CD4-positive, CD25-positive, alpha-beta regulatory T cell (primary cell): ENCODE measurements around the gene CTH. TPM values are rescaled to one million over a fixed set of nuclear protein-coding genes. Genes with fewer than 3 reads are reported as not detected.
"Not testable (repeated sequence)": the region's sequence is repeated elsewhere in the genome, so short reads cannot be mapped to it uniquely, and the experiment has no call there.

ENCODE experiments used
- ATAC-seq, 2 donors: fragments of 150-1000 bp; cut with Tn5 transposase; one replicate each; pipeline ENCODE4 v1.10.0; 2021; ENCODE audit warnings: low read depth in 2 of 2, moderate number of reproducible peaks in 2 of 2, moderate library complexity in 1 of 2
- DNase-seq, 3 donors: peaks; one replicate each; pipeline versions ENCODE4 v3.0.0 to v3.0.0-alpha.2; 2012 to 2022; ENCODE audit warnings: mixed read lengths in 1 of 3
- H3K27ac ChIP-seq: one replicate; pipeline ENCODE4 v1.7.0; 2013; ENCODE audit warnings: mild to moderate bottlenecking, low read length; ENCODE audit not compliant: insufficient read depth, poor library complexity, severe bottlenecking
- H3K27me3 ChIP-seq: one replicate; pipeline ENCODE4 v1.7.0; 2013; ENCODE audit warnings: low read length; ENCODE audit not compliant: control insufficient read depth, insufficient read depth
- H3K36me3 ChIP-seq: one replicate; pipeline ENCODE4 v1.7.0; 2013; ENCODE audit warnings: mild to moderate bottlenecking, low read length, moderate library complexity; ENCODE audit not compliant: control insufficient read depth, insufficient read depth
- H3K4me1 ChIP-seq: 2 replicates; pipeline ENCODE4 v1.7.0; 2013; ENCODE audit warnings: mild to moderate bottlenecking, low read length; ENCODE audit not compliant: insufficient read depth, control insufficient read depth, poor library complexity, severe bottlenecking
- H3K4me3 ChIP-seq: one replicate; pipeline ENCODE4 v1.7.0; 2013; ENCODE audit warnings: low read depth, mild to moderate bottlenecking, low read length, moderate library complexity
- H3K9me3 ChIP-seq, 2 experiments: 1 replicate in 1 of 2; 2 replicates in 1 of 2; pipeline ENCODE4 v1.7.0; 2013; ENCODE audit warnings: low read length in 2 of 2, mild to moderate bottlenecking in 1 of 2, moderate library complexity in 1 of 2; ENCODE audit not compliant: control insufficient read depth in 2 of 2
- H3K27ac Mint-ChIP-seq, 3 donors: one replicate each; pipeline ENCODE4 v1.8.0; 2020 to 2022; ENCODE audit warnings: mild to moderate bottlenecking in 3 of 3, mixed read lengths in 3 of 3, moderate library complexity in 2 of 3
- H3K27me3 Mint-ChIP-seq: one replicate; pipeline ENCODE4 v1.8.0; 2022; ENCODE audit warnings: mild to moderate bottlenecking, mixed read lengths
- H3K36me3 Mint-ChIP-seq: one replicate; pipeline ENCODE4 v1.8.0; 2020; ENCODE audit warnings: mixed read lengths
- H3K4me1 Mint-ChIP-seq, 4 donors: one replicate each; pipeline ENCODE4 v1.8.0; 2020 to 2022; ENCODE audit warnings: mixed read lengths in 4 of 4, mild to moderate bottlenecking in 1 of 4
- H3K4me3 Mint-ChIP-seq, 4 donors: one replicate each; pipeline ENCODE4 v1.8.0; 2020 to 2022; ENCODE audit warnings: mild to moderate bottlenecking in 4 of 4, mixed read lengths in 4 of 4, moderate library complexity in 3 of 4
- H3K9me3 Mint-ChIP-seq, 7 donors: one replicate each; pipeline ENCODE4 v1.8.0; 2020 to 2022; ENCODE audit warnings: mixed read lengths in 7 of 7, mild to moderate bottlenecking in 3 of 7, moderate library complexity in 2 of 7
- polyA plus RNA-seq, 4 donors: library from polyadenylated mRNA; unstranded; fragments of 300-500 nt; fragmentation: Illumina TruSeq; gene quantifications; one replicate each; pipeline ENCODE4 v1.2.3, GENCODE V29; 2021
- total RNA-seq: library from RNA; stranded (reverse); gene quantifications from one replicate; pipeline ENCODE4 v1.2.3, GENCODE V29; 2022

The CTH gene
- total and polyA plus RNA-seq, 5 donors from 2014 or later = 0.71 to 4.6 (median 2.0) TPM; not detected in 1

- DNase-seq (no peak), ATAC-seq (no peak)
- Mint-ChIP-seq H3K4me1 (no peaks in the 10 kb centered on the region), H3K27ac (no peak overlapping the region), H3K36me3 (no peaks in the 10 kb centered on the region), H3K27me3 (peaks cover 14% of the 10 kb centered on the region), H3K4me3 (no peak overlapping the region), H3K9me3 (peaks cover 0 to 4% (median 0%) of the 10 kb centered on the region in 7 donors)
- H3K4me1 ChIP-seq = no peaks in the 10 kb centered on the region
- no peaks in the 10 kb centered on the region for H3K27me3 ChIP-seq
- H3K36me3 ChIP-seq = no peaks in the 10 kb centered on the region
- no peak overlapping the region for H3K4me3 ChIP-seq
- H3K9me3 ChIP-seq = no peaks in the 10 kb centered on the region
- no peak overlapping the region for H3K27ac ChIP-seq
Measured at GRCh38 chr1:70458131-70458530, 47.1 kb downstream of the CTH start.

- Histone ChIP-seq H3K4me1 (no peaks in the 10 kb centered on the region), H3K27ac (no peak overlapping the region), H3K36me3 (no peaks in the 10 kb centered on the region), H3K27me3 (no peaks in the 10 kb centered on the region), H3K4me3 (no peak overlapping the region), H3K9me3 (no peaks in the 10 kb centered on the region)
- Mint-ChIP-seq H3K4me3 (no peak overlapping the region), H3K9me3 (peaks cover 0 to 4% (median 0%) of the 10 kb centered on the region in 7 donors), H3K36me3 (no peaks in the 10 kb centered on the region), H3K27me3 (peaks cover 5% of the 10 kb centered on the region), H3K27ac (no peak overlapping the region), H3K4me1 (no peaks in the 10 kb centered on the region)
- no peak for ATAC-seq
- no peak for DNase-seq
Measured at GRCh38 chr1:70459496-70460225, 48.6 kb downstream of the CTH start.

- not testable (repeated sequence) for H3K27me3 Mint-ChIP-seq, ATAC-seq
Measured at GRCh38 chr1:70460740-70461713, 50.0 kb downstream of the CTH start.

GRCh38 chr1:70462611-70463010 lies 51.5 kb downstream of the CTH start:
- Mint-ChIP-seq H3K9me3 (peaks cover 0 to 4% (median 0%) of the 10 kb centered on the region in 7 donors), H3K27ac (no peak overlapping the region)

More at GRCh38 chr1:70460740-70461713, 50.0 kb downstream of the CTH start:
- DNase-seq, H3K27ac Mint-ChIP-seq, H3K36me3 Mint-ChIP-seq, H3K4me1 ChIP-seq, H3K4me3 ChIP-seq, H3K27ac ChIP-seq, H3K9me3 ChIP-seq, H3K9me3 Mint-ChIP-seq, H3K4me1 Mint-ChIP-seq, H3K27me3 ChIP-seq, H3K4me3 Mint-ChIP-seq, H3K36me3 ChIP-seq: not testable (repeated sequence)

GRCh38 chr1:70465911-70466310 lies 54.8 kb downstream of the CTH start:
- DNase-seq (no peak), ATAC-seq (no peak)
- no peaks in the 10 kb centered on the region for H3K36me3 ChIP-seq
- peaks cover 2% of the 10 kb centered on the region for H3K27me3 ChIP-seq
- no peak overlapping the region for H3K4me3 ChIP-seq
- no peak overlapping the region for H3K27ac ChIP-seq
- Mint-ChIP-seq H3K4me1 (no peaks in the 10 kb centered on the region), H3K27ac (no peak overlapping the region), H3K36me3 (no peaks in the 10 kb centered on the region), H3K9me3 (peaks cover 0 to 3% (median 0%) of the 10 kb centered on the region in 7 donors), H3K4me3 (no peak overlapping the region), H3K27me3 (peaks cover 10% of the 10 kb centered on the region)
- no peaks in the 10 kb centered on the region for H3K9me3 ChIP-seq
- no peaks in the 10 kb centered on the region for H3K4me1 ChIP-seq

More at GRCh38 chr1:70462611-70463010, 51.5 kb downstream of the CTH start:
- H3K4me3 Mint-ChIP-seq = no peak overlapping the region
- Histone ChIP-seq H3K4me3 (no peak overlapping the region), H3K27ac (no peak overlapping the region), H3K9me3 (no peaks in the 10 kb centered on the region), H3K36me3 (no peaks in the 10 kb centered on the region), H3K4me1 (no peaks in the 10 kb centered on the region), H3K27me3 (peaks cover 2% of the 10 kb centered on the region)
- ATAC-seq (no peak), DNase-seq (no peak)
- H3K27me3 Mint-ChIP-seq = peaks cover 5% of the 10 kb centered on the region
- no peaks in the 10 kb centered on the region for H3K4me1 Mint-ChIP-seq
- no peaks in the 10 kb centered on the region for H3K36me3 Mint-ChIP-seq

- DNase-seq = no peak
- no peaks in the 10 kb centered on the region for H3K36me3 ChIP-seq
- no peak for ATAC-seq
- H3K9me3 Mint-ChIP-seq = no peaks in the 10 kb centered on the region
- H3K4me3 ChIP-seq = no peak overlapping the region
- H3K27ac ChIP-seq = no peak overlapping the region
- H3K36me3 Mint-ChIP-seq = no peaks in the 10 kb centered on the region
- no peaks in the 10 kb centered on the region for H3K4me1 Mint-ChIP-seq
- H3K4me1 ChIP-seq = no peaks in the 10 kb centered on the region
- no peak overlapping the region for H3K27ac Mint-ChIP-seq
- peaks cover 10% of the 10 kb centered on the region for H3K27me3 Mint-ChIP-seq
- H3K9me3 ChIP-seq = no peaks in the 10 kb centered on the region
- no peak overlapping the region for H3K4me3 Mint-ChIP-seq
- peaks cover 2% of the 10 kb centered on the region for H3K27me3 ChIP-seq
Measured at GRCh38 chr1:70467531-70467930, 56.5 kb downstream of the CTH start.

GRCh38 chr1:70468180-70468579 lies 57.1 kb downstream of the CTH start:
- no peak overlapping the region for H3K27ac Mint-ChIP-seq
- H3K27me3 Mint-ChIP-seq = peaks cover 10% of the 10 kb centered on the region
- Histone ChIP-seq H3K9me3 (no peaks in the 10 kb centered on the region), H3K36me3 (no peaks in the 10 kb centered on the region), H3K27me3 (peaks cover 2% of the 10 kb centered on the region), H3K4me1 (no peaks in the 10 kb centered on the region), H3K4me3 (no peak overlapping the region), H3K27ac (no peak overlapping the region)
- no peaks in the 10 kb centered on the region for H3K4me1 Mint-ChIP-seq
- no peaks in the 10 kb centered on the region for H3K36me3 Mint-ChIP-seq
- H3K9me3 Mint-ChIP-seq = peaks cover 0 to 3% (median 0%) of the 10 kb centered on the region in 7 donors
- DNase-seq = no peak
- H3K4me3 Mint-ChIP-seq = no peak overlapping the region
- ATAC-seq = no peak
